ENCODE measurements around the gene SGCA. TPM values are rescaled to one million over a fixed set of nuclear protein-coding genes. Genes with fewer than 3 reads are reported as not detected.

SGCA gene
- total and polyA plus RNA-seq, 9 of the 15 experiments (the other 6 are each of a cell fraction or from before 2014, with no cell fraction given): not detected

GRCh38 chr17:50154604-50155003 lies 11.2 kb upstream of the SGCA start:
- Histone ChIP-seq H3K36me3 (ENCODE audit: control insufficient read depth, insufficient read depth, low read length) (no peaks in the 10 kb centered on the region), H3K9me1 (ENCODE audit: control insufficient read depth, insufficient read depth, low read length) (peaks cover 5% of the 10 kb centered on the region), H3K79me2 (ENCODE audit: control insufficient read depth, insufficient read depth, low read length) (peaks cover 24% of the 10 kb centered on the region), H3K27me3 (ENCODE audit: control insufficient read depth in 2 of 2, insufficient read depth in 2 of 2, low read length in 2 of 2) (no peaks in the 10 kb centered on the region), H3K4me3 (no peak overlapping the region), H4K20me1 (replicated peaks; ENCODE audit: control insufficient read depth, insufficient read depth, low read length) (no peaks in the 10 kb centered on the region), H2AFZ (ENCODE audit: low read depth, low read length) (peak overlapping the region; percentile 58), H3K4me1 (replicated peaks in 1 of 2; ENCODE audit: control insufficient read depth in 2 of 2, insufficient read depth in 2 of 2, low read length in 2 of 2) (peaks cover 38 to 61% of the 10 kb centered on the region in 2 experiments), H3K4me2 (ENCODE audit: insufficient read depth, low read length) (no peak overlapping the region), H3K9ac (ENCODE audit: insufficient read depth in 1 of 2, low read depth in 2 of 2, low read length in 2 of 2) (peak overlapping the region in 1 of 2 experiments; percentile 3; a peak in 1 of 4 replicates), H3K27ac (ENCODE audit: extremely low read depth, low read depth, low read length) (peak overlapping the region; percentile 87; the same call in 1 of the 3 replicates), H3K9me3 (replicated peaks; ENCODE audit: control insufficient read depth, insufficient read depth, low read depth, low read length) (no peaks in the 10 kb centered on the region)
- intact Hi-C loops (cut with micrococcal nuclease) (no loop called here), in situ Hi-C loops (cut with MboI) (no loop called here)
- ChIA-PET CTCF (ENCODE audit: low intra/inter-chr PET ratio) (no interaction called here), POLR2A (interaction anchor here (0.5 to 1.7 kb wide), 7 partner anchors 9 to 44 kb away, joined by 3 to 5 read pairs (median 3); no protein-coding TSS in a partner anchor)
- BruUV-seq (replicated peaks): no TSS peak
- DNase-seq (ENCODE audit: extremely low read depth in 1 of 4, low spot score in 3 of 4) (peak in 1 of 4 experiments; percentile 20), ATAC-seq (no peak), FAIRE-seq (no peak)
- WGBS (ENCODE audit: insufficient coverage, low coverage, missing lambda C conversion rate): 13% methylated on average over 1 of the region's 1 CpG
- TF ChIP-seq SMAD4 (CRISPR knock-in tag; conservative IDR thresholded peaks at IDR 0.05) (no peak), MTA1 (IDR thresholded peaks at IDR 0.05; ENCODE audit: borderline replicate concordance) (no peak), NCOA1 (IDR thresholded peaks at IDR 0.05; ENCODE audit: low read depth) (no peak), EGR1 (conservative IDR thresholded peaks at IDR 0.05) (peak; percentile 18; the same call in 1 of the 2 replicates), SIN3A (IDR thresholded peaks at IDR 0.05; ENCODE audit: borderline replicate concordance in 2 of 2, control insufficient read depth in 1 of 2, low read depth in 2 of 2, low read length in 2 of 2) (0 out of 4 replicates have a peak, but pooled peaks of 1 of the 2 experiments have one; percentile 8), ZNF583 (CRISPR knock-in tag; IDR thresholded peaks at IDR 0.05) (no peak), PBX2 (CRISPR knock-in tag; IDR thresholded peaks at IDR 0.05; ENCODE audit: low read depth) (no peak), PBX2 (tag; conservative IDR thresholded peaks at IDR 0.05; ENCODE audit: low read depth) (no peak), MGA (IDR thresholded peaks at IDR 0.05) (peak; percentile 16; the same call in 1 of the 2 replicates)
